Measurements from ENCODE around the gene SP3. TPM values are rescaled to one million over a fixed set of nuclear protein-coding genes. Genes with fewer than 3 reads are reported as not detected.

The SP3 gene
- total and polyA plus RNA-seq, 2 donors (not counting 1 experiment from before 2014, with no cell fraction given): 64.1 to 124 TPM

DNA sequence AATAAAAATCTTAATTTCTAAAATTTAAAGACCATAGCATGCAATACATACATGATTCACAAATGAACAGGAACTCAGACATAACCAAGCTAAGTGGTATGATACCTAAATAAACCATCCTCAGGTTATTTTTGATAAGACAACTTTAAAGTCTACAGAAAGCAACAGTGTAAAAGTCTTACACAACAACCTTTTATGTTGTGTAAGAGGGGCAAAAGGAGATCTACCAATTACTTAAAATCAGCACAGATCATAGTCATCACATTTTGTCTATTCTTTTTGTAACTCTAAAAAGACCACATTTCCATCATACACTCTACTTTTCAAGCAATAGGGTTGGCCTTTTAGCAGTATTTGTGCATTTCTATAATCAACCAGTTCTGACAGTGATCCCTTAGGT, 16.3 kb downstream of the SP3 start:
- Histone ChIP-seq H3K9ac (ENCODE audit: insufficient read depth, low read length) (no peak overlapping the region), H3K27me3 (ENCODE audit: control insufficient read depth, insufficient read depth, low read length) (no peaks in the 10 kb centered on the region), H4K20me1 (ENCODE audit: control insufficient read depth, extremely low read depth, insufficient read depth, low read length) (no peaks in the 10 kb centered on the region), H3K27ac (ENCODE audit: insufficient read depth, low read length) (no peak overlapping the region), H3K4me2 (ENCODE audit: extremely low read depth, insufficient read depth, low read length) (no peak overlapping the region), H2AFZ (ENCODE audit: low read length) (no peak overlapping the region), H3K36me3 (ENCODE audit: control insufficient read depth, insufficient read depth, low read length) (no peaks in the 10 kb centered on the region), H3K4me1 (ENCODE audit: control insufficient read depth, extremely low read depth, insufficient read depth, low read length) (no peaks in the 10 kb centered on the region), H3K4me3 (replicated peaks in 1 of 4; ENCODE audit: control extremely low read depth in 1 of 4, insufficient read depth in 1 of 4, low read depth in 3 of 4, low read length in 4 of 4) (no peak overlapping the region), H3K79me2 (ENCODE audit: control insufficient read depth, insufficient read depth, low read length) (peaks cover 99% of the 10 kb centered on the region), H3K9me3 (ENCODE audit: control insufficient read depth, insufficient read depth, low read depth, low read length) (no peaks in the 10 kb centered on the region)
- no peak for TF ChIP-seq EZH2 (IDR thresholded peaks at IDR 0.05; ENCODE audit: low read length, missing control alignments)
- TF ChIP-seq, protein P1, sequence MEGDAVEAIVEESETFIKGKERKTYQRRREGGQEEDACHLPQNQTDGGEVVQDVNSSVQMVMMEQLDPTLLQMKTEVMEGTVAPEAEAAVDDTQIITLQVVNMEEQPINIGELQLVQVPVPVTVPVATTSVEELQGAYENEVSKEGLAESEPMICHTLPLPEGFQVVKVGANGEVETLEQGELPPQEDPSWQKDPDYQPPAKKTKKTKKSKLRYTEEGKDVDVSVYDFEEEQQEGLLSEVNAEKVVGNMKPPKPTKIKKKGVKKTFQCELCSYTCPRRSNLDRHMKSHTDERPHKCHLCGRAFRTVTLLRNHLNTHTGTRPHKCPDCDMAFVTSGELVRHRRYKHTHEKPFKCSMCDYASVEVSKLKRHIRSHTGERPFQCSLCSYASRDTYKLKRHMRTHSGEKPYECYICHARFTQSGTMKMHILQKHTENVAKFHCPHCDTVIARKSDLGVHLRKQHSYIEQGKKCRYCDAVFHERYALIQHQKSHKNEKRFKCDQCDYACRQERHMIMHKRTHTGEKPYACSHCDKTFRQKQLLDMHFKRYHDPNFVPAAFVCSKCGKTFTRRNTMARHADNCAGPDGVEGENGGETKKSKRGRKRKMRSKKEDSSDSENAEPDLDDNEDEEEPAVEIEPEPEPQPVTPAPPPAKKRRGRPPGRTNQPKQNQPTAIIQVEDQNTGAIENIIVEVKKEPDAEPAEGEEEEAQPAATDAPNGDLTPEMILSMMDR (conservative IDR thresholded peaks at IDR 0.05 in 1 of 2, IDR thresholded peaks at IDR 0.05 in 1 of 2; ENCODE audit: low read depth in 1 of 2, low read length in 2 of 2): no peak
- DNase-seq (ENCODE audit: low read depth in 2 of 2): no peak

DNA sequence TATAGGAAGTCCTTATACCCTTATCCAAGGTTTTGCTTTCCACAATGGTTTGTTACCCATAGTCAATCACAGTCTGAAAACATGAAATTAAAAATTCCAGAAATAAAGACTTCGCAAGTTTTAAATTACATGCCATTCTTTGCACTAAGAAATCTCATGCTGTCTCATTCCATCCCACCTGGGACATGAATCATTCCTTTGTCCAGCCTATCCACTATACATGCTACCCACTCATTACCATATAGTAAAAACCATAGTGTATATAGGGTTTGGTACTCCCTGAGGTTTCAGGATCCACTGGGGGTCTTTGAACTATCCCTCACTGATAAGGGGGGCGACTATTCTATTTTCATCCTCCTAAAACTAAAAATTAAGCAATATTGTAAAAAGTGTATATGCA, 17.0 kb downstream of the SP3 start:
- no peak for TF ChIP-seq EZH2 (IDR thresholded peaks at IDR 0.05; ENCODE audit: low read length, missing control alignments)
- TF ChIP-seq, protein P1 (conservative IDR thresholded peaks at IDR 0.05 in 1 of 2, IDR thresholded peaks at IDR 0.05 in 1 of 2; ENCODE audit: low read depth in 1 of 2, low read length in 2 of 2): no peak
- Histone ChIP-seq H3K4me1 (ENCODE audit: control insufficient read depth, extremely low read depth, insufficient read depth, low read length) (peaks cover under 1% of the 10 kb centered on the region), H3K4me3 (replicated peaks in 1 of 4; ENCODE audit: control extremely low read depth in 1 of 4, insufficient read depth in 1 of 4, low read depth in 3 of 4, low read length in 4 of 4) (no peak overlapping the region), H4K20me1 (ENCODE audit: control insufficient read depth, extremely low read depth, insufficient read depth, low read length) (no peaks in the 10 kb centered on the region), H3K79me2 (ENCODE audit: control insufficient read depth, insufficient read depth, low read length) (peaks cover 99% of the 10 kb centered on the region), H3K4me2 (ENCODE audit: extremely low read depth, insufficient read depth, low read length) (no peak overlapping the region), H3K36me3 (ENCODE audit: control insufficient read depth, insufficient read depth, low read length) (no peaks in the 10 kb centered on the region), H3K9ac (ENCODE audit: insufficient read depth, low read length) (no peak overlapping the region), H3K27me3 (ENCODE audit: control insufficient read depth, insufficient read depth, low read length) (no peaks in the 10 kb centered on the region), H2AFZ (ENCODE audit: low read length) (no peak overlapping the region), H3K27ac (ENCODE audit: insufficient read depth, low read length) (no peak overlapping the region), H3K9me3 (ENCODE audit: control insufficient read depth, insufficient read depth, low read depth, low read length) (no peaks in the 10 kb centered on the region)
- peak in 1 of 2 donors; percentile 21 for DNase-seq (ENCODE audit: low read depth in 2 of 2)

DNA sequence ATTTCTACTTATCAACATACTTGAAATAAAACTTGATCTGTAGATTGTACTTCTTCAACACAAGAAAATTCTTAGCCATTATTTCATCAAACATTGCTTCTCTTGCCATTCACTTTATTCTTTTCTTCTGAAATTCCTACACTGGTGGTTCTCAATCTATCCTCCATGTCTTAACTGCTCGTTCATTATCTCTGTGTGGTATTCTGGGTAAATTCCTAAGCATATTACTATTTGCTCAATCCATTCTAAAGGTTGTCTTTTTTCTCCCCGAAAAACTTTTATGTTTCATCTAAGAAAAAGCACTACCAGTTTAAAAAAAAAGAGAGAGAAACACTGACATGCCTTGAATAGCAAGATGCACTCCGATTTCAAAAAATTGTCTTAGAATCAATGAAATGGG, 18.0 kb downstream of the SP3 start:
- H4K20me1 ChIP-seq (ENCODE audit: control insufficient read depth, extremely low read depth, insufficient read depth, low read length): no peaks in the 10 kb centered on the region
- H3K4me3 ChIP-seq (replicated peaks in 1 of 4; ENCODE audit: control extremely low read depth in 1 of 4, insufficient read depth in 1 of 4, low read depth in 3 of 4, low read length in 4 of 4): no peak overlapping the region
- DNase-seq (ENCODE audit: low read depth in 2 of 2): peak in 1 of 2 donors; percentile 73
- H3K79me2 ChIP-seq (ENCODE audit: control insufficient read depth, insufficient read depth, low read length): peaks cover 99% of the 10 kb centered on the region
- H3K27me3 ChIP-seq (ENCODE audit: control insufficient read depth, insufficient read depth, low read length): no peaks in the 10 kb centered on the region
- TF ChIP-seq, protein P1 (conservative IDR thresholded peaks at IDR 0.05 in 1 of 2, IDR thresholded peaks at IDR 0.05 in 1 of 2; ENCODE audit: low read depth in 1 of 2, low read length in 2 of 2): no peak
- no peak for TF ChIP-seq EZH2 (IDR thresholded peaks at IDR 0.05; ENCODE audit: low read length, missing control alignments)
- H3K9ac ChIP-seq (ENCODE audit: insufficient read depth, low read length): no peak overlapping the region
- H3K36me3 ChIP-seq (ENCODE audit: control insufficient read depth, insufficient read depth, low read length): no peaks in the 10 kb centered on the region
- no peak overlapping the region for H3K4me2 ChIP-seq (ENCODE audit: extremely low read depth, insufficient read depth, low read length)
- no peaks in the 10 kb centered on the region for H3K9me3 ChIP-seq (ENCODE audit: control insufficient read depth, insufficient read depth, low read depth, low read length)
- peaks cover 2% of the 10 kb centered on the region for H3K4me1 ChIP-seq (ENCODE audit: control insufficient read depth, extremely low read depth, insufficient read depth, low read length)
- no peak overlapping the region for H3K27ac ChIP-seq (ENCODE audit: insufficient read depth, low read length)
- H2AFZ ChIP-seq (ENCODE audit: low read length): no peak overlapping the region

Measured in fibroblast of lung (primary cell).